ENCODE measurements around the gene CENPO. TPM values are rescaled to one million over a fixed set of nuclear protein-coding genes. Genes with fewer than 3 reads are reported as not detected.

CENPO gene
- total RNA-seq, 1 experiment from 2014 or later, result 27.9 TPM

DNA sequence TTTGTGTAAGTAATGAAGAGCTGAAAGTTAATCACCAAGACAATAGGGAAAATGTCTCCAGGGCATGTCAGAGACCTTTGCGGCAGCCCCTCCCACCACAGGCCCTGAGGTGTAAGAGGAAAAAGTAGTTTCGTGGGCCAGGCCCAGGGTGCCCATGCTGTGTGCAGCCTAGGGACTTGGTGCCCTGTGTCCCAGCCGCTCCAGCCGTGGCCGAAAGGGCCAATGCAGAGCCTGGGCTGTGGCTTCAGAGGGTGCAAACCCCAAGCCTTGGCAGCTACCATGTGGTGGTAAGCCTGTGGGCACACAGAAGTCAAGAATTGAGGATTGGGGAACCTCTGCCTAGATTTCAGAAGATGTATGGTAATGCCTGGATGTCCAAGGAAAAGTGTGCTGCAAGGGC, 52.5 kb downstream of the CENPO start:
- Histone ChIP-seq H3K9me2 (ENCODE audit: insufficient read depth) (no peaks in the 10 kb centered on the region), H3K27ac (ENCODE audit: low read depth, low read length) (no peak overlapping the region), H4K20me1 (ENCODE audit: insufficient read depth) (no peaks in the 10 kb centered on the region), H3K27me3 (ENCODE audit: insufficient read depth, low read length) (no peaks in the 10 kb centered on the region), H3K4me1 (ENCODE audit: control insufficient read depth in 1 of 2, insufficient read depth in 2 of 2, low read length in 2 of 2) (no peaks in the 10 kb centered on the region), H3K36me3 (ENCODE audit: control insufficient read depth in 1 of 2, insufficient read depth in 2 of 2, low read length in 2 of 2) (no peaks in the 10 kb centered on the region; a peak in 1 of 4 replicates), H3K4me2 (ENCODE audit: low read length) (no peak overlapping the region), H3K9ac (ENCODE audit: low read length) (no peak overlapping the region), H3K9me3 (ENCODE audit: control insufficient read depth in 1 of 2, insufficient read depth in 1 of 2, low read depth in 1 of 2, low read length in 2 of 2) (no peaks in the 10 kb centered on the region), H3K79me2 (ENCODE audit: insufficient read depth, low read length) (no peaks in the 10 kb centered on the region), H2AFZ (ENCODE audit: low read depth, low read length, poor library complexity, severe bottlenecking) (no peak overlapping the region), H3K4me3 (replicated peaks in 1 of 2; ENCODE audit: low read depth in 1 of 2, low read length in 2 of 2) (no peak overlapping the region)
- intact Hi-C loops (cut with micrococcal nuclease), result no loop called here
- DNase-seq (ENCODE audit: low read depth, low spot score) (no peak), ATAC-seq (no peak)
- RAD21 ChIA-PET (ENCODE audit: low non-redundant PET in 1 of 2, low total read pairs in 2 of 2, uncharacterized antibody in 2 of 2, unreplicated experiment in 2 of 2), result no interaction called here
- POLR2A ChIA-PET, result no interaction called here
- no peak for TF ChIP-seq TCF7L2 (IDR thresholded peaks at IDR 0.05; ENCODE audit: borderline replicate concordance, extremely low read depth, insufficient read depth, insufficient read length)
- TF ChIP-seq, protein P1, sequence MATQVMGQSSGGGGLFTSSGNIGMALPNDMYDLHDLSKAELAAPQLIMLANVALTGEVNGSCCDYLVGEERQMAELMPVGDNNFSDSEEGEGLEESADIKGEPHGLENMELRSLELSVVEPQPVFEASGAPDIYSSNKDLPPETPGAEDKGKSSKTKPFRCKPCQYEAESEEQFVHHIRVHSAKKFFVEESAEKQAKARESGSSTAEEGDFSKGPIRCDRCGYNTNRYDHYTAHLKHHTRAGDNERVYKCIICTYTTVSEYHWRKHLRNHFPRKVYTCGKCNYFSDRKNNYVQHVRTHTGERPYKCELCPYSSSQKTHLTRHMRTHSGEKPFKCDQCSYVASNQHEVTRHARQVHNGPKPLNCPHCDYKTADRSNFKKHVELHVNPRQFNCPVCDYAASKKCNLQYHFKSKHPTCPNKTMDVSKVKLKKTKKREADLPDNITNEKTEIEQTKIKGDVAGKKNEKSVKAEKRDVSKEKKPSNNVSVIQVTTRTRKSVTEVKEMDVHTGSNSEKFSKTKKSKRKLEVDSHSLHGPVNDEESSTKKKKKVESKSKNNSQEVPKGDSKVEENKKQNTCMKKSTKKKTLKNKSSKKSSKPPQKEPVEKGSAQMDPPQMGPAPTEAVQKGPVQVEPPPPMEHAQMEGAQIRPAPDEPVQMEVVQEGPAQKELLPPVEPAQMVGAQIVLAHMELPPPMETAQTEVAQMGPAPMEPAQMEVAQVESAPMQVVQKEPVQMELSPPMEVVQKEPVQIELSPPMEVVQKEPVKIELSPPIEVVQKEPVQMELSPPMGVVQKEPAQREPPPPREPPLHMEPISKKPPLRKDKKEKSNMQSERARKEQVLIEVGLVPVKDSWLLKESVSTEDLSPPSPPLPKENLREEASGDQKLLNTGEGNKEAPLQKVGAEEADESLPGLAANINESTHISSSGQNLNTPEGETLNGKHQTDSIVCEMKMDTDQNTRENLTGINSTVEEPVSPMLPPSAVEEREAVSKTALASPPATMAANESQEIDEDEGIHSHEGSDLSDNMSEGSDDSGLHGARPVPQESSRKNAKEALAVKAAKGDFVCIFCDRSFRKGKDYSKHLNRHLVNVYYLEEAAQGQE (IDR thresholded peaks at IDR 0.05; ENCODE audit: low read depth), result no peak
- TF ChIP-seq, protein P2, sequence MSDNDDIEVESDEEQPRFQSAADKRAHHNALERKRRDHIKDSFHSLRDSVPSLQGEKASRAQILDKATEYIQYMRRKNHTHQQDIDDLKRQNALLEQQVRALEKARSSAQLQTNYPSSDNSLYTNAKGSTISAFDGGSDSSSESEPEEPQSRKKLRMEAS (IDR thresholded peaks at IDR 0.05), result no peak
- TF ChIP-seq FOSL1 (IDR thresholded peaks at IDR 0.05; ENCODE audit: low read depth), result no peak
- no peak for TF ChIP-seq SIN3A (IDR thresholded peaks at IDR 0.05; ENCODE audit: low read depth)
- no peak for TF ChIP-seq EZH2 (IDR thresholded peaks at IDR 0.05)
- no peak for TF ChIP-seq ZFX (IDR thresholded peaks at IDR 0.05)
- TF ChIP-seq ELF1 (IDR thresholded peaks at IDR 0.05; ENCODE audit: borderline replicate concordance, low read depth), result no peak
- no peak for TF ChIP-seq YY1 (IDR thresholded peaks at IDR 0.05; ENCODE audit: extremely low read depth, insufficient replicate concordance, low read depth, low read length)
- no peak for TF ChIP-seq SRF (IDR thresholded peaks at IDR 0.05; ENCODE audit: low read depth)
- TF ChIP-seq ZNF274 (IDR thresholded peaks at IDR 0.05; ENCODE audit: low read depth, low read length), result no peak
- no peak for TF ChIP-seq POLR2A (IDR thresholded peaks at IDR 0.05; ENCODE audit: borderline replicate concordance, extremely low read depth, insufficient read depth, insufficient read length)
- no peak for TF ChIP-seq CTCF (IDR thresholded peaks at IDR 0.05 in 2 of 3, conservative IDR thresholded peaks at IDR 0.05 in 1 of 3; ENCODE audit: borderline replicate concordance in 1 of 3, insufficient read depth in 1 of 3, low read depth in 2 of 3, low read length in 2 of 3)
- TF ChIP-seq, protein P3, sequence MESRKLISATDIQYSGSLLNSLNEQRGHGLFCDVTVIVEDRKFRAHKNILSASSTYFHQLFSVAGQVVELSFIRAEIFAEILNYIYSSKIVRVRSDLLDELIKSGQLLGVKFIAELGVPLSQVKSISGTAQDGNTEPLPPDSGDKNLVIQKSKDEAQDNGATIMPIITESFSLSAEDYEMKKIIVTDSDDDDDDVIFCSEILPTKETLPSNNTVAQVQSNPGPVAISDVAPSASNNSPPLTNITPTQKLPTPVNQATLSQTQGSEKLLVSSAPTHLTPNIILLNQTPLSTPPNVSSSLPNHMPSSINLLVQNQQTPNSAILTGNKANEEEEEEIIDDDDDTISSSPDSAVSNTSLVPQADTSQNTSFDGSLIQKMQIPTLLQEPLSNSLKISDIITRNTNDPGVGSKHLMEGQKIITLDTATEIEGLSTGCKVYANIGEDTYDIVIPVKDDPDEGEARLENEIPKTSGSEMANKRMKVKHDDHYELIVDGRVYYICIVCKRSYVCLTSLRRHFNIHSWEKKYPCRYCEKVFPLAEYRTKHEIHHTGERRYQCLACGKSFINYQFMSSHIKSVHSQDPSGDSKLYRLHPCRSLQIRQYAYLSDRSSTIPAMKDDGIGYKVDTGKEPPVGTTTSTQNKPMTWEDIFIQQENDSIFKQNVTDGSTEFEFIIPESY (IDR thresholded peaks at IDR 0.05; ENCODE audit: extremely low read depth, insufficient replicate concordance, low read length), result no peak
- TF ChIP-seq, protein P4, sequence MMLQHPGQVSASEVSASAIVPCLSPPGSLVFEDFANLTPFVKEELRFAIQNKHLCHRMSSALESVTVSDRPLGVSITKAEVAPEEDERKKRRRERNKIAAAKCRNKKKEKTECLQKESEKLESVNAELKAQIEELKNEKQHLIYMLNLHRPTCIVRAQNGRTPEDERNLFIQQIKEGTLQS (IDR thresholded peaks at IDR 0.05), result no peak
- TF ChIP-seq SP1 (IDR thresholded peaks at IDR 0.05; ENCODE audit: low read depth), result no peak
- no peak for TF ChIP-seq RAD21 (IDR thresholded peaks at IDR 0.05; ENCODE audit: low read depth)
- no TSS peak for BruUV-seq (replicated peaks)
- CTCF ChIA-PET, result no interaction called here
